Trophoblast cell (in vitro differentiated cells and primary cell): Measurements from ENCODE around the gene C5orf63.

ENCODE experiments used
- DNase-seq, 2 donors: peaks; one replicate each; pipeline ENCODE4 v3.0.0-alpha.2; 2016
- H2AFZ ChIP-seq: 2 replicates; pipeline ENCODE4 v1.6.1; 2013; ENCODE audit warnings: low read length, moderate library complexity, mild to moderate bottlenecking; ENCODE audit not compliant: insufficient read depth, poor library complexity
- H2AK5ac ChIP-seq: 2 replicates; pipeline ENCODE4 v1.6.1; 2013; ENCODE audit warnings: mild to moderate bottlenecking, low read length
- H2BK120ac ChIP-seq: 2 replicates; pipeline ENCODE4 v1.6.1; 2013; ENCODE audit warnings: low read length, mild to moderate bottlenecking, moderate library complexity; ENCODE audit not compliant: insufficient read depth, poor library complexity
- H2BK12ac ChIP-seq: 2 replicates; pipeline ENCODE4 v1.6.1; 2013; ENCODE audit warnings: mild to moderate bottlenecking, low read length, moderate library complexity
- H2BK5ac ChIP-seq: 2 replicates; pipeline ENCODE4 v1.6.1; 2013; ENCODE audit warnings: low read length, low read depth, moderate library complexity, mild to moderate bottlenecking; ENCODE audit not compliant: poor library complexity
- H3K14ac ChIP-seq: 2 replicates; pipeline ENCODE4 v1.6.1; 2013; ENCODE audit warnings: mild to moderate bottlenecking, low read length
- H3K18ac ChIP-seq: 2 replicates; pipeline ENCODE4 v1.6.1; 2013; ENCODE audit warnings: mild to moderate bottlenecking, low read length
- H3K23ac ChIP-seq: 2 replicates; pipeline ENCODE4 v1.6.1; 2013; ENCODE audit warnings: low read length
- H3K27ac ChIP-seq: 2 replicates; pipeline ENCODE4 v1.5.1; 2013; ENCODE audit warnings: low read depth, mild to moderate bottlenecking, inconsistent platforms, low read length, moderate library complexity
- H3K27me3 ChIP-seq: 2 replicates; pipeline ENCODE4 v1.6.1; 2013; ENCODE audit warnings: inconsistent platforms, mild to moderate bottlenecking, low read length, moderate library complexity; ENCODE audit not compliant: insufficient read depth
- H3K36me3 ChIP-seq, 2 experiments: 1 replicate in 1 of 2; 2 replicates in 1 of 2; pipeline ENCODE4 v1.6.1; 2013; ENCODE audit warnings: low read length in 2 of 2, mild to moderate bottlenecking in 2 of 2, moderate library complexity in 1 of 2; ENCODE audit not compliant: insufficient read depth in 2 of 2, control insufficient read depth in 1 of 2
- H3K4ac ChIP-seq: 2 replicates; pipeline ENCODE4 v1.6.1; 2013; ENCODE audit warnings: low read depth, mild to moderate bottlenecking, low read length, moderate library complexity
- H3K4me1 ChIP-seq, 2 experiments: 1 replicate in 1 of 2; 2 replicates in 1 of 2; pipeline ENCODE4 v1.6.1; 2013; ENCODE audit warnings: low read length in 2 of 2, mild to moderate bottlenecking in 2 of 2, moderate library complexity in 1 of 2; ENCODE audit not compliant: insufficient read depth in 2 of 2, control insufficient read depth in 1 of 2
- H3K4me2 ChIP-seq: 2 replicates; pipeline ENCODE4 v1.6.1; 2013; ENCODE audit warnings: inconsistent platforms, mild to moderate bottlenecking, low read length, moderate library complexity
- H3K4me3 ChIP-seq: 2 replicates; pipeline ENCODE4 v1.5.1; 2013; ENCODE audit warnings: mild to moderate bottlenecking, low read depth, low read length, inconsistent platforms
- H3K79me1 ChIP-seq: one replicate; pipeline ENCODE4 v1.6.1; 2013; ENCODE audit warnings: low read length
- H3K79me2 ChIP-seq: 2 replicates; pipeline ENCODE4 v1.6.1; 2013; ENCODE audit warnings: low read length, mild to moderate bottlenecking; ENCODE audit not compliant: control insufficient read depth, insufficient read depth, poor library complexity
- H3K9ac ChIP-seq: 2 replicates; pipeline ENCODE4 v1.6.1; 2013; ENCODE audit warnings: mild to moderate bottlenecking, low read length
- H3K9me3 ChIP-seq: 2 replicates; pipeline ENCODE4 v1.6.1; 2013; ENCODE audit warnings: low read depth, mild to moderate bottlenecking, control low read depth, inconsistent platforms, low read length; ENCODE audit not compliant: insufficient read depth
- H4K12ac ChIP-seq: 2 replicates; pipeline ENCODE4 v1.6.1; 2013; ENCODE audit warnings: low read depth, mild to moderate bottlenecking, low read length, moderate library complexity
- H4K8ac ChIP-seq: 2 replicates; pipeline ENCODE4 v1.6.1; 2013; ENCODE audit warnings: low read depth, mild to moderate bottlenecking, low read length, moderate library complexity
- H4K91ac ChIP-seq: one replicate; pipeline ENCODE4 v1.6.1; 2013; ENCODE audit warnings: low read depth, mild to moderate bottlenecking, low read length, moderate library complexity
- WGBS: extraction: QIAGEN DNeasy Blood & Tissue Kit; methylation state at CpG from one replicate; pipeline ENCODE4 v1.1.7; 2013; ENCODE audit warnings: missing lambda C conversion rate; ENCODE audit not compliant: insufficient read length, insufficient coverage; ENCODE audit errors: extremely low coverage; 5-methylcytosine and 5-hydroxymethylcytosine counted together

Gene C5orf63

GRCh38 chr5:127101935-127102334, 28.6 kb upstream of the C5orf63 start:
- Histone ChIP-seq H2BK120ac (no peak overlapping the region), H3K4me2 (no peak overlapping the region), H3K79me2 (no peaks in the 10 kb centered on the region), H4K91ac (no peak overlapping the region), H2AFZ (no peak overlapping the region), H3K18ac (no peak overlapping the region), H2BK12ac (no peak overlapping the region), H3K23ac (no peak overlapping the region), H4K8ac (no peak overlapping the region), H3K4me3 (no peak overlapping the region), H2BK5ac (no peak overlapping the region), H3K4me1 (no peaks in the 10 kb centered on the region), H3K9me3 (no peaks in the 10 kb centered on the region), H2AK5ac (no peak overlapping the region), H3K9ac (no peak overlapping the region), H3K27ac (no peak overlapping the region), H3K27me3 (no peaks in the 10 kb centered on the region), H3K79me1 (no peaks in the 10 kb centered on the region), H3K14ac (no peak overlapping the region), H3K4ac (no peak overlapping the region), H4K12ac (no peak overlapping the region), H3K36me3 (no peaks in the 10 kb centered on the region)
- peak in 1 of 2 donors; percentile 10 for DNase-seq

- DNase-seq, result no peak
Observed at GRCh38 chr5:127101533-127101932, 28.2 kb upstream of the C5orf63 start.

GRCh38 chr5:127098241-127098640, 24.9 kb upstream of the C5orf63 start:
- H3K4ac ChIP-seq, result no peak overlapping the region
- no peak overlapping the region for H2AFZ ChIP-seq
- no peak overlapping the region for H4K12ac ChIP-seq
- no peaks in the 10 kb centered on the region for H3K4me1 ChIP-seq
- no peak for DNase-seq
- no peak overlapping the region for H3K27ac ChIP-seq
- H3K18ac ChIP-seq, result no peak overlapping the region
- no peak overlapping the region for H3K9ac ChIP-seq
- H3K14ac ChIP-seq, result no peak overlapping the region
- no peak overlapping the region for H3K4me2 ChIP-seq
- no peaks in the 10 kb centered on the region for H3K9me3 ChIP-seq
- no peaks in the 10 kb centered on the region for H3K36me3 ChIP-seq
- no peaks in the 10 kb centered on the region for H3K79me2 ChIP-seq
- WGBS, result no CpG with 5 or more reads among the region's 3 CpGs
- H4K91ac ChIP-seq, result no peak overlapping the region
- H2BK5ac ChIP-seq, result no peak overlapping the region
- no peaks in the 10 kb centered on the region for H3K79me1 ChIP-seq
- no peak overlapping the region for H4K8ac ChIP-seq
- H3K23ac ChIP-seq, result no peak overlapping the region
- H3K4me3 ChIP-seq, result no peak overlapping the region
- no peaks in the 10 kb centered on the region for H3K27me3 ChIP-seq
- no peak overlapping the region for H2BK120ac ChIP-seq
- no peak overlapping the region for H2BK12ac ChIP-seq
- no peak overlapping the region for H2AK5ac ChIP-seq

More at GRCh38 chr5:127101533-127101932, 28.2 kb upstream of the C5orf63 start:
- H3K36me3 ChIP-seq, result no peaks in the 10 kb centered on the region
- H3K27ac ChIP-seq, result no peak overlapping the region
- H3K27me3 ChIP-seq, result no peaks in the 10 kb centered on the region
- H3K4me3 ChIP-seq, result no peak overlapping the region
- no peak overlapping the region for H4K8ac ChIP-seq
- H4K91ac ChIP-seq, result no peak overlapping the region
- H3K79me1 ChIP-seq, result no peaks in the 10 kb centered on the region
- H3K14ac ChIP-seq, result no peak overlapping the region
- H2AFZ ChIP-seq, result no peak overlapping the region
- H3K9me3 ChIP-seq, result no peaks in the 10 kb centered on the region
- H3K4ac ChIP-seq, result no peak overlapping the region
- H3K18ac ChIP-seq, result no peak overlapping the region
- H3K9ac ChIP-seq, result no peak overlapping the region
- no peak overlapping the region for H3K4me2 ChIP-seq
- H3K79me2 ChIP-seq, result no peaks in the 10 kb centered on the region
- no peaks in the 10 kb centered on the region for H3K4me1 ChIP-seq
- no peak overlapping the region for H4K12ac ChIP-seq
- no CpG with 5 or more reads among the region's 2 CpGs for WGBS
- no peak overlapping the region for H2AK5ac ChIP-seq
- H2BK12ac ChIP-seq, result no peak overlapping the region
- H2BK5ac ChIP-seq, result no peak overlapping the region
- no peak overlapping the region for H2BK120ac ChIP-seq
- peak overlapping the region; percentile 5 for H3K23ac ChIP-seq

- Histone ChIP-seq H4K12ac (no peak overlapping the region), H4K91ac (no peak overlapping the region), H3K18ac (no peak overlapping the region), H3K14ac (no peak overlapping the region), H3K27ac (no peak overlapping the region), H3K4me1 (peaks cover 0 to 3% of the 10 kb centered on the region in 2 experiments), H3K79me1 (no peaks in the 10 kb centered on the region), H2BK12ac (no peak overlapping the region), H3K4ac (no peak overlapping the region), H2AK5ac (no peak overlapping the region), H2BK5ac (no peak overlapping the region), H3K23ac (no peak overlapping the region), H2AFZ (no peak overlapping the region), H3K36me3 (no peaks in the 10 kb centered on the region), H3K9me3 (no peaks in the 10 kb centered on the region), H3K79me2 (no peaks in the 10 kb centered on the region), H4K8ac (no peak overlapping the region), H3K4me3 (no peak overlapping the region), H2BK120ac (no peak overlapping the region), H3K4me2 (no peak overlapping the region), H3K9ac (no peak overlapping the region), H3K27me3 (no peaks in the 10 kb centered on the region)
- no CpG with 5 or more reads among the region's 3 CpGs for WGBS
- DNase-seq, result peak in 1 of 2 donors; percentile 21
Observed at GRCh38 chr5:127097278-127097677, 24.0 kb upstream of the C5orf63 start.
